ENCODE results near the gene CPO. TPM values are rescaled to one million over a fixed set of nuclear protein-coding genes. Genes with fewer than 3 reads are reported as not detected.

The CPO gene
- total and polyA plus RNA-seq, 5 donors from 2014 or later = not detected

Other genes starting within 250 kb of the CPO start
- gene DYTN, start 221.1 kb upstream of the CPO start, total RNA-seq = not detected
- gene DYTN, start 221.1 kb upstream of the CPO start, polyA plus RNA-seq = not detected
- not detected for gene MDH1B, start 174.2 kb upstream of the CPO start, total RNA-seq
- not detected for gene MDH1B, start 174.2 kb upstream of the CPO start, polyA plus RNA-seq
- 18.4 TPM for gene FASTKD2, start 173.9 kb upstream of the CPO start, total RNA-seq
- 10 to 100 TPM; 17.5 to 23.9 (median 22.7) TPM for gene FASTKD2, start 173.9 kb upstream of the CPO start, polyA plus RNA-seq
- gene KLF7, start 226.4 kb downstream of the CPO start, total RNA-seq = 64.3 TPM
- 10 to 100 TPM in 1 of 4 donors, 1 to 10 TPM in 3; 5.9 to 10.7 (median 8.8) TPM for gene KLF7, start 226.4 kb downstream of the CPO start, polyA plus RNA-seq